GM19324 (cell line): ENCODE data around the gene KCNMA1.

Source experiments
- ATAC-seq: cut with Tn5 transposase; IDR thresholded peaks from one replicate; pipeline ENCODE4 v1.9.1; 2021; ENCODE audit warnings: mild to moderate bottlenecking, moderate library complexity; ENCODE audit not compliant: unreplicated experiment, low FRiP score

Gene KCNMA1

DNA sequence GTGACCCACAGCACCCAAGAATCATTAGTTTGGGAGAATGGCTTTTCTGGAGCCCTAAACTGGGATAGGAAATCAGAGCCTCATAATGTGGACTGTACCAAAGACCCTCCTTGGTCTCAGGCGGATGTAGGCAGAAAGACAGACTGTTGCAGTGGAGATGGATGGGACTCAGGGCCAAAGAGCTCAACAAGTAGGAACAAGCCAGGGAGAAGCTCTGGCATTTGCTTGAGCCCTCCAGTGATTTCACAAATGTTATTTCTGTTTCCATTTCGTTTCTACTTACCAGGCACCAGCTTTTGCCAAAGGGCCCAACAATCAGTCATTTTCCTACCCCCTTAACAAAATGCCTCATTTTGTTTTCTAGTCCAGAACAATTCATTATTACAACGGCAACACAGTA lies 762.7 kb downstream of the KCNMA1 start:
- no peak for ATAC-seq

GRCh38 chr10:76874176-76874575 lies 763.4 kb downstream of the KCNMA1 start:
- no peak for ATAC-seq

DNA sequence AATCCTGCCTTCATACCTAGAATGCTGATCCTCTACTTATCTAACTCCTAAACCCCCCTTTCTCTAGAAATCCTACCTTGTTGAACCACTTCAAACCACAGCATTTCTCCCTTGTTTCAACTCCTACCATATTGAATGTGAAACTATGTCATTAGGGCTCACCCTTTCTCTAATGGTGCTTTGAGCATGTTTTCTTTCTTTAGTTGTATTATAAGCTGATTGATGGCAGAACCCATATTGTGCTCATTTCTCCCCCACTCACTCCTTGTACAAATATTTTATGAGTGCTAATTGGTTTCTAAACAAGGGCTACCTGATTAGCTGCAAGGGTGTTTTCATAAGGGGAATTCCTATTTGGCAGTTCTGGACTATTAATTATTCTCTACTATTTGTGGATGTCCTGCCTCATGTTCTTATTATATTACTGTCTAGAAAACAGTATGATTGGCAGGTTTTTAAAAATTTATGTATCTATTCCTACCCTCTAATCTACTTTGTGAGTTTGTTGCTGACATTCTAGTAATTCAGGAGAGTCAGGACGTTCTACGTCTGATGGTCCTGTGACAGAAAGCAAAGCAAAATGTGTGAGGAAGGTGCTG lies 765.8 kb downstream of the KCNMA1 start:
- ATAC-seq, result no peak

DNA sequence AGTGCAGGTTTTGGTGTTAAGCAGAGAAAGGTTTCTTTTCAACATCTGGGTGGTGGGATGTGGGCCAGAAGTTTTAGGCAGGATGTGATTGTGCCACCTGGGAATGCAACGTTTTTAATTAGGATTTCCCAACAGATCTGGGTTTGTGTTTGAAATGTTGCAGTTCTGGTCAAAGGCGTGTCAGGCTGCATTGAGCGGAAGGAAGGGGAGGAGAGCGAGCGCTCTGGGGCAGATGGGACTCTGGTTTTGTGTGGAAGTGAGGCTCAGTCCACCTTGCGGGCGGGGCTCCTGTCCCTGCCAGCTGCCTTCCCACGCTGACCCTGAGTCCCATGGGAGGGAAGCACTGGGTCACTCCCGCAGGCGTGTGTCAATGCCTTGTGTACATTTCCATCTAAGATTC lies 767.7 kb downstream of the KCNMA1 start:
- no peak for ATAC-seq

GRCh38 chr10:76868098-76868977 lies 769.3 kb downstream of the KCNMA1 start:
- ATAC-seq, result no peak

- no peak for ATAC-seq
These were observed 770.6 kb downstream of the KCNMA1 start for GRCh38 chr10:76866841-76867586.

DNA sequence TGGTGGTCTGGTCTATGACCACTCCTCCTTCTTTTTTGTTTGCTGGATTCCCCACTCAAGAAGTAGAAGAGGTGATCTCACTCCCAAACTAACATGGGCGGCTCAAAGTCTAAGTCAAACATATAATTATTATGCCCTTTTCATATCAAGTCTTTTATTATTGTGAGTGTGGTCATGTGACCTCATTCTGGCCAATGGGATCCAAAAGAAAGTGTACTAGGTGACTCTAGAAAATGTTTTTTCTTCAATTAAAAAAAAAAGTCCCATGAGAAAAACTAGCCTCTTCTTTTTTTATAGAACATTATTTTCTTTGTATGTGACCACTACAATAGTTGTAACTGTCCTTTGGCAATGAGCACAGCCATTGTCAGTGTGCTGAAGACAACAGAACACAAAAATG lies 772.7 kb downstream of the KCNMA1 start:
- ATAC-seq, result no peak

DNA sequence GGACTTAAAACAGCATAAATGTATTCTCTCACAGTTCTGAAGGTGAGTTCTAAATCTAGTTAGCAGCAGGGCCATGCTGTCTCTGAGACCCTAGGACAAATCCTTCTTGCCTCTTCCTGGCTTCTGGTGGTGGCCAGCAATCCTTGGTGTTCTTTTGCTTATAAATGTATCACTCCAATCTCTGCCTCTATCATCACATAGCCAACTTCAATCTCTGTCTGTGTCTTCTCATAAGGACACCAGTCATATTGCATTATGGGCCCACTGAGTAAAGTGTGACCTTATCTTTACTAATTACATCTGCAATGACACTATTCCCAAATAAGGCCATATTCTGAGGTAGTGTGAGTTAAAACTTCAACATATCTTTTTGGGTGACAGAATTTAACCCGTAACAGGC lies 778.9 kb downstream of the KCNMA1 start:
- ATAC-seq, result no peak

DNA sequence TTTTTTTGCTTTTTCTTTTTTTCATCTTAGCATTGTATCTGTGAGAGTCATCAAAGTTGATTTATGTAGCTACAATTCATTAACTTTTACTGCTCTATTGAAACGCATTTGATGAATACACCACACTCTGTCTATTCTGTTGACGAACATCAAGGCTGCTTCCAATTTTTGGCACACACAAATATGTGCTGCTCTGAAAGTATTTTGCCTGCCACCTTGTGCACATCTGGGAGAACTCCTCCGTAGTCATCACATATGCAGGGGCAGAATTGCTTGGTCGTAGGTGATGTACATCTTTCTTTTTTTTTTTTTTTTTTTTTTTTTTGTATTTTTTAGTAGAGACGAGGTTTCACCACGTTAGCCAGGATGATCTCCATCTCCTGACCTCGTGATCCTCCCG lies 796.8 kb downstream of the KCNMA1 start:
- ATAC-seq, result no peak

DNA sequence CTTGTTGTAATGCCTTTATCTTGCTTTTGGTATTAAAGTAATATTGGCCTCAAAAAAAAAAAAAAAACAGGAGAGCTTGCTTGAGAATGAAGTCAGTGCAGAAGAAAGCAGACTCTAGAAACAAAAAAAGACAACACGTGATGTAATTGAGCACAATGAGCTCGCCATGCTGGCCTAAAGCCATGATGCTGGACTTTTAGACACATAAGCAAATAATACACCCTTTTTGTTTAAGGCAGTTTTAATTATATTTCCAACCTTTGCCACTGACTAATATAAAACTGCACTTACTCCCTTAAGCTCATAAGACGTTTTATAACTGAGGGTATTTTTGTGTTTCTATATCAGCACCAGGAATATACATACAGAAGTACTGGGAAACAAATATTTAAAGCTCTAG lies 798.3 kb downstream of the KCNMA1 start:
- ATAC-seq, result no peak

DNA sequence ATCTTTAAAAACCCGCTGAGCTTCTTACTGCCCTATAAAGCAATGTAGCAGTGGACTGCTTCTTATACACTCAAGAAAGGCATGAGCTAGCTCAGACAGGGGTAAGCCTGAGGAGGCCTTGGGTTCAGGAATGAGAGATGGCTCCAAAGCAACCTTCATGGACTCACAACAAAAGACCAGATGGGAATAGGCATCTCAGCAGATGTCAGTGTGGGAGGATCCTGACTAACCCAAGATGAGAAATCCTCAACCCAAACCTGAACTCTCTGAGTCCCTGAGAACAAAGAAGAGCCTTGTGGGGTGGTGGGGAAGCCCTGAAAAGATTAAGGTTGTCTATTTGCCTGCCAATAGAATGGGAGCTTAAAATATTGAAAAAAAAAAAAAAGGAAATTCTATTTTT lies 807.4 kb downstream of the KCNMA1 start:
- ATAC-seq, result no peak

- no peak for ATAC-seq
These were observed 807.9 kb downstream of the KCNMA1 start for GRCh38 chr10:76829724-76830123.
